AG09319 (cell line): Measurements from ENCODE around the gene TAB2.

Source experiments
- DNase-seq: peaks from one replicate; pipeline ENCODE4 v3.0.0-alpha.2; 2010; ENCODE audit warnings: low read depth; ENCODE audit errors: extremely low read depth
- TF ChIP-seq, protein P1 (sequence below): IDR thresholded peaks from 2 replicates; pipeline ENCODE4 v1.5.1; 2011; ENCODE audit warnings: low read depth, mild to moderate bottlenecking, inconsistent platforms, low read length, moderate library complexity

Gene TAB2

DNA sequence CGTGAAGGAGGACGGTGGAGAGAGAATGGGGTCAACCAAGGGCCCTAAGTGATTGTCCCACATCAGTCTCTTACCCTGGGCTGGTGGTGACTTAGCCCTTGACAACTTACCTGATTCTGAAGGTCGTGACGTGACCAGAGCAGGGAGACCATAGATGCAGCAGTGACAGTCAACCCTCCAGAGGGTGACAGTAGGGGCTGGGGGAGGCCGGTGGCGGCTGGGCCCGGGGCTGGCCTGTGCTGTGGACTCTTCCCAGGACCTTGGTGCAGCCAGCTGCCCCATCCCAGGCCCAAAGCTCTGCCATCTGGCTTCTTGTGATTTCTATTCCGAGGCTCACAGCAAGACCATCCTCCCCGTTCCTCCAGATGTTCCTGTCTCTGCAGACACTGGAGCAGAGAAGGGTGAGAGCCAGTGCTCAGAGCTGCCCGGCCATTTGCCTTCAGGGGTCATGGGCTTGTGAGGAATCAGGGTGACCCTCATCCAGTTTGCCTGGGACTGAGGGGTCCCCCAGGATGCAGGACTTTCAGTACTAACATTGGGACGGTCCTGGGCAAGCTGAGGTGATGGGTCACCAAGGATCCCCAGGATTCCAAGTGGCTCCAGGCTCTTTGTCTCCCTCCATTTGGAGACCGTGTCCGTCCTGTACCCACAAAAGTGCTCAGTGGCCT, 118.5 kb downstream of the TAB2 start:
- DNase-seq, result no peak
- TF ChIP-seq, protein P1, sequence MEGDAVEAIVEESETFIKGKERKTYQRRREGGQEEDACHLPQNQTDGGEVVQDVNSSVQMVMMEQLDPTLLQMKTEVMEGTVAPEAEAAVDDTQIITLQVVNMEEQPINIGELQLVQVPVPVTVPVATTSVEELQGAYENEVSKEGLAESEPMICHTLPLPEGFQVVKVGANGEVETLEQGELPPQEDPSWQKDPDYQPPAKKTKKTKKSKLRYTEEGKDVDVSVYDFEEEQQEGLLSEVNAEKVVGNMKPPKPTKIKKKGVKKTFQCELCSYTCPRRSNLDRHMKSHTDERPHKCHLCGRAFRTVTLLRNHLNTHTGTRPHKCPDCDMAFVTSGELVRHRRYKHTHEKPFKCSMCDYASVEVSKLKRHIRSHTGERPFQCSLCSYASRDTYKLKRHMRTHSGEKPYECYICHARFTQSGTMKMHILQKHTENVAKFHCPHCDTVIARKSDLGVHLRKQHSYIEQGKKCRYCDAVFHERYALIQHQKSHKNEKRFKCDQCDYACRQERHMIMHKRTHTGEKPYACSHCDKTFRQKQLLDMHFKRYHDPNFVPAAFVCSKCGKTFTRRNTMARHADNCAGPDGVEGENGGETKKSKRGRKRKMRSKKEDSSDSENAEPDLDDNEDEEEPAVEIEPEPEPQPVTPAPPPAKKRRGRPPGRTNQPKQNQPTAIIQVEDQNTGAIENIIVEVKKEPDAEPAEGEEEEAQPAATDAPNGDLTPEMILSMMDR, result no peak

GRCh38 chr6:149436647-149437046, 119.1 kb downstream of the TAB2 start:
- DNase-seq, result no peak
- TF ChIP-seq, protein P1, result no peak

DNA sequence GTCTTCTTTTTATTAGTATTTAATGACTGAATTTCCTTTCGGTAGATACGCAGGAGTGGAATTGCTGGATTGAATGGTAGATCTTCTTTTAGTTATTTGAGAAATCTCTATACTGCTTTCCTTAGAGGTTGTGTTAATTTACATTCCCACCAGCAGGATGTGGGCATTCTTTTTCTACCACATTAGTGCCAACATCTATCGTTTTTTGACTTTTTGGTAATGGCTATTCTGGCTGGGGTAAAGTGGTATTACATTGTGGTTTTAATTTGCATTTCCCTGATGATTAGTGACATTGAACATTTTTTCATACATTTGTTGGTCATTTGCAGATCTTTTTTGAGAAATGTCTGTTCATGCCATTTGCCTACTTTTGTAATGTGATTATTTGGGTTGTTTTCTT, 119.7 kb downstream of the TAB2 start:
- DNase-seq, result no peak
- TF ChIP-seq, protein P1, result no peak

DNA sequence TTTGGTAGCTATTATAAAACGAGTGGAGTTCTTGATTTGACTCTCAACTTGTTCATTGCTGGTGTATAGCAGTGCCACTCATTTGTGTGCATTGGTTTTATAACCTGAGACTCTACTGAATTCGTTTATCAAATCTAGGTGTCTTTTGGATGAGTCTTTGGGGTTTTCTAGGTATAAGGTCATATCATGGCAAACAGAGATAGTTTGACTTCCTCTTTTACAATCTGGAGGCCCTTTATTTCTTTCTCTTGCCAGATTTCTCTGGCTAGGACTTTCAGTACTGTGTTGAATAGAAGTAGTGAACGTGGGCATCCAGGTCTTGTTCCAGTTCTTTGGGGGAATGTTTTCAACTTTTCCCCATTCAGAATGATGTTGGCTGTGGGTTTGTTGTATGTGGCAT, 121.3 kb downstream of the TAB2 start:
- TF ChIP-seq, protein P1, result no peak
- DNase-seq, result no peak

DNA sequence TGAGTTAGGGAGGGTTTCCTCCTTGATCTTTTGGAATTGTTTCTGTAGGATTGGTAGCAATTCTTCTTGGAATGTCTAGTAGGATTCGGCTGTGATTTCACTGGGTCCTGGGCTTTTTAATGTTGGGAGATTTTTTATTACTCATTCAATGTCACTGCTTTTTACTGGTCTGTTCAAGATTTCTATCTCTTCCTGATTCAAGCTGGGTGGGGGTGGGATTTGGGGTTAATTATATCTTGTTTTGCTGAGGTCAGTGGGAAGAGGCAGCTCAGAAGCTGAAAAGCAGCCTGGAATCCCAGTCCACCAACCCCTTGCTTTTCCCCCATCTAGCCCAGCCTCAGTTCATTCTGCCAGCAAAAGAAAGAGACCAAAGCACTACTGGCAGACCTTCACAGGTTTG, 122.1 kb downstream of the TAB2 start:
- no peak for DNase-seq
- TF ChIP-seq, protein P1, result no peak

DNA sequence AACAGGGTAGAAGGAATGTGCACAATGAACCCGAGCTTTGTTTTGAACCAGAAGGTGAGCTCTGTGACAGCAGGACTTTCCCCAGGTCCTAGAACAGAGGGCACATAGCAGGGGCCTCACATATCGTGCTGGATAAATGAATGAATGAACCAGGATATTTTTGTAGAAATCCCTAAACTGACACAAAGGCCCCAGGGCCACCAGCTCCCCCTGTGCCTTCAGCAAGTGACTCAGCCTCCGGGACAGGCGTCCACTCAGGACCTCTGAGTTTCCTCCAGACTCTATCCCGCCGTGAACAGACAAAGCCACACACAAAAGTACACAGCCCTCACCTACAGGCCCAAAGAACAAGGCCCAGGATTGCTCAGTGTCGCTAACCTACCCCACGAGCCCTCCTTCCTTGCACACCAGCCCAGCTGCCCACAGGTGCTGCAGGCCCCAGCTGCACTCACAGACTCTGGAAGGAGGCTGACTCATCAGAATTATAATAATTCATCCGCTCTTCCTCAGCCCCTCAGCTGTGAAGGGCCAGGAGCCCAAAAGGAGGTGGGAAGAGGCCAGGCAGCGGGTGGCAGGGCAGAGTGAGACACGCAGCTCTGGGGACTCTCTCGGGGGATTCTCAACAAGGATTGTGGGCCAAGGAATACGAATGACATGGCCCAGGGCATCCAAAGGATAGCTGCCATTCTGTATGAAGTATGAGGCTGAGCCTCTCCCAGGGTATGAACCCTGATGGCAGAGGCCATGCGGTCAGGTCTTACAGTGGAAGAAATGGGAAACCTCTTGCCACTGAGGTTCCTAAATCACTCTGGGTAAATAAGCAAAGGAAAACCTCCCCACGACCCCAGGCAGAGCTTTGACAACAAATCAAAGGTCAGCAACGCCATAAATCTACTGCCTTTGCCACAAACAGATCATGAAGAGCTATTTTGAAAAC, 123.5 kb downstream of the TAB2 start:
- no peak for DNase-seq
- TF ChIP-seq, protein P1, result no peak

DNA sequence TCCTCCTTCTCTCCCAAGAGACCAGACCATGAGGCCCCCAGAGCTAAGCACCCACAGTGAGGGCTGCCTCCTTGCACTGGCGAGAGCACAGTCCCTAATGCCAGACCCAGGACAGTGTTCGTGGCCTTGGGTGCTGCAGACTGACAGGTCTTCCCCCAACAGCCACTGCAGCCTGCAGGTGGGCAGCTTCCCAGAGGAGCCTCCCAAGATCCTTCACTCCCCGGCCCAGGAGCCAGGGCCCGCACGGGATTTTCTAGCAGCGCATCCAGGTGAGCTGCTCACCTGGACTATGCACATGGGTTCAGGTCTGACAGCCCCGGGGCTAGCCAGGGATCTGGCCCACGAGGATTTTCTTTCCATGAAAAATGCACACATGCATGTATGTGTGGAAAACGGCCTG, 124.2 kb downstream of the TAB2 start:
- TF ChIP-seq, protein P1, result no peak
- no peak for DNase-seq
